Measurements from ENCODE around the gene NOXA1.

DNA sequence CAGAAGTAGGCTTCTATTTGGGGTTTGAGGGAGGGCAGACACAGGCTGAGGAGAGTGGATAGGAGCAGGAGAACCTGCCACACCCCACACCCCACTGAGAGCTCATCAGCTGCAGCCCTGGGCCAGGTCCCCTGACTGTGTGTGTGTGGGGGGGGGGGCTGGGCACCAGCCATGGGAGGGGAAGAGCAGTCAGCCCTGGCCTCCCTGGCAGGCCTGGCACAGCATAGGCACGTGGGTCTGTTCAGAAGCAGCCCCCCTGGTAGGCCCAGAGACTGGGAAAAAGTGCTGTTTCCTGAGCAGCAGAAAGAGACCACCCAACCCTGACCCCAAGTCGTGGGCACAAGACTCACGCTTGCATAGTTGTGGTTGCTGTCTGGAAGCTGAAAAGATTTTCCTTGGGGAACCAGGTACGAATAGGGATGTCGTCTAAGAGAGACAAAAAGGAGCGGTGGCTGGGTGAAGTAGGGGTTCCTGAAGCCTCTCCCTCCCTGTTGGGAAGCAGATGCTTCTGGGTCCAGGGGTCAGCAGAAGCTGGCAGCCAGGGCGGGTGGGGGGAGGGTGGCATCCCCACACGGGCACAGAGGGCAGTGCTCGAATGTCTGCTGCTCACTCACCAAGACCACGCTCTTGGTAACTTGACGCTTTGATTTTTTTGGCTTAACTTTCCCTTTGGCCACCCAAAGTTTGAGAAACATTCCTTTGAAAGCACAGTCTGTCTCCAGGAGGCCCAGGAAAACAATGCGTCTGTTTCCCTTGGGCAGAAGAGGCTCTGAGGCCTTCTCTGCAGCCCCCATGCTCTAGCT, 33.1 kb downstream of the NOXA1 start:
- TF ChIP-seq CTCF (IDR thresholded peaks at IDR 0.05) (no peak), POLR2A (IDR thresholded peaks at IDR 0.05) (peak in 1 of 2 donors; percentile 37), EP300 (IDR thresholded peaks at IDR 0.05) (peak in 1 of 2 donors; percentile 76)
